ENCODE measurements around the gene PM20D1.
"Not testable (repeated sequence)": the region's sequence is repeated elsewhere in the genome, so short reads cannot be mapped to it uniquely, and the experiment has no call there.

PM20D1 gene

DNA sequence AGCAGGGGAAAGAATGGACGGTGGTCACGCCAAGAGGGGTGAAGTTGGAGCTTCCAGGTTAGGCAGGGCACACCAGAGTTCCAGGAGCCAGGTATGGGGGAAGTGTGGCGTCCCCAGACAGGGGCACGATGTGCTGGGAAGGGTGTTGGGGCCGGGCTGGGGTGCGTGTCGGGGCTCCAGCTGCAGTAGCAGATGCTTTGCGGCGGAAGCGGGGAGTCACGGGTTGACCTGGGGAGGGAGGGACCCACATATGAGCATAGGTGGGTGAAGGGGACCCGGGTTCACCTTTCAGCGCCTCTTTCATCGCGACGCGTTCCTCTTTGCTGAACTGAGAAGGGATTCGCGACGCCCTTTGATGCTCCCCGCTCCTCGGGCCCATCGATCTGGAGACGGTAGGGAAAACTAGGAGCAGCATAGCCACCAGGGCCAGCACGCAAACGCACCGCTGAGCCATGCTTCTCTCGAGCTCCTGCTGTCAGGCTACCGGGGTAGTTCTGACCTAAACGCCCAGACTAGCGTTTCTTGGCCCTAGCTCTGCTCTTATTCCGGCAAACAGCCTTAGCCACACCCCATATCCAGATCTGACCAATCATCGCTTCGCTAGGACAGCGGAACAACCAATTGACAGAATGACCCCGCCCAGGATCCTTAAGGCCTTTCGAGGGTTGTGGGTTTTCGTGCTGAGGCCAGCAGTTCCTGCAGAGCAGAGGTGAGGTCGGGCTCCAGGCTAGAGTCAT is at the start of gene PM20D1:
Gene PM20D1 (minus strand): TSS at position 514 of the 737 bp plus-strand sequence. CDS start 60 bp downstream, at position 454.
- peak; percentile 73 to 79 for DNase-seq

DNA sequence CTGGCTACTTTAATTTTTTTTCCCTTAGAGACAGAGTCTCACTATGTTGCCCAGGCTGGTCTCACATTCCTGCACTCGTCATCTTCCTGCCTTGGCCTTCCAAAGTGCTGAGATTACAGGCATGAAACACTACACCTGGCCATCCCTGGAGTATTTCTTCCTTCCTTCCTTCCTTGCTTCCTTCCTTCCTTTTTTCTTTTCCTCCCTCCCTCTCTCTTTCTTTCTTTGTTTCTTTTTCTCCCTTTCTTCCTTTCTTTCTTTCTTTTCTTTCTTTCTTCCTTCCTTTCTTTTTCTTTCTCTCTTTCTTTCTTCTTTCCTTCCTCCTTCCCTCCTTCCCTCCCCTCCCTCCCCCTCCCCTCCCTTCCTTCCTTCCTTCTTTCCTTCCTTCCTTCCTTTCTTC is 46.4 kb upstream of the PM20D1 start:
- no peak for DNase-seq

DNA sequence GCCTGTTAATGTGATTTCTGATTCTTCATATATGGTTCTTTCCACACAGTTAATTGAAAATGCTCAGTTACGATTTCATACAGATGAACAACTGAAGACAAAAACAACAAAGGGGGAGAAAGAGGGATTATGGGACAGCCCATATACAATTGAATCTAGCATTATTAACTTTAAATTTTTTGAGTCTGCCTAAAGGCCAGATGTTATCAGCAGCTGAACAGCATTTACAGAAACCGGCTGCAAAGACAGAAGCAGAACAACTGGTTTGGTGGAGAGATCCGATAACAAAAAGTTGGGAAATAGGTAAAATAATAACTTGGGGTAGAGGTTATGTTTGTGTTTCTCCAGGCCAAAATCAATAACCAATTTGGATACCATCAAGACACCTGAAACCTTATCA is 44.2 kb upstream of the PM20D1 start:
- DNase-seq: not testable (repeated sequence)

GRCh38 chr1:205892175-205892574 is 42.2 kb upstream of the PM20D1 start:
- not testable (repeated sequence) for DNase-seq

DNA sequence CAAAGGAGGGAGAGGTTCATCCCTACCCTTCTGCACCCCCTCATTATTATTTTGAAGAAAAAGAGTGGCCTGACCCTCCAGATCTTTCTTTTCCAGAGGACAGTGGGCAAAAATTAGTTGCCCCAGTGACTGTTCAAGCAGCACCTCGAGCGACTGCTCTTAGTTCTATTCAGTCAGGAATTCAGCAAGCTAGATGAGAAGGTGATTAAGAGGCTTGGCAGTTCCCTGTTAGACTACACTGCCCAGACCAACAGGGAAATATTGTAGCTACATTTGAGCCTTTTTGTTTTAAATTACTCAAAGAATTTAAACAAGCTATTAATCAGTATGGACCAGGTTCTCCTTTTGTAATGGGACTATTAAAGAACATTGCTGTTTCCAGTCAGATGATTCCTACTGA is 41.5 kb upstream of the PM20D1 start:
- DNase-seq: not testable (repeated sequence)

DNA sequence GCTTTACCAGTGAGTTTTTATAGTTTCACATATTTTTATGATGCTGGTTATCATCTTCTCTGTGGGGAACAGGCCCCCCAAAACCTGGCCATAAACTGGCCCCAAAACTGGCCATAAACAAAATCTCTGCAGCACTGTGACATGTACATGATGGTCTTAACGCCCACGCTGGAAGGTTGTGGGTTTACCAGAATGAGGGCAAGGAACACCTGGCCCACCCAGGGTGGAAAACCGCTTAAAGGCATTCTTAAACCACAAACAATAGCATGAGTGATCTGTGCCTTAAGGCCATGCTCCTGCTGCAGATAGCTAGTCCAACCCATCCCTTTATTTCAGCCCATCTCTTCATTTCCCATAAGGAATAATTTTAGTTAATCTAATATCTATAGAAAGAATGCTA is 40.7 kb upstream of the PM20D1 start:
- not testable (repeated sequence) for DNase-seq

- not testable (repeated sequence) for DNase-seq
Measured at GRCh38 chr1:205889706-205890105, 39.8 kb upstream of the PM20D1 start.

- not testable (repeated sequence) for DNase-seq
Measured at GRCh38 chr1:205889006-205889405, 39.1 kb upstream of the PM20D1 start.

DNA sequence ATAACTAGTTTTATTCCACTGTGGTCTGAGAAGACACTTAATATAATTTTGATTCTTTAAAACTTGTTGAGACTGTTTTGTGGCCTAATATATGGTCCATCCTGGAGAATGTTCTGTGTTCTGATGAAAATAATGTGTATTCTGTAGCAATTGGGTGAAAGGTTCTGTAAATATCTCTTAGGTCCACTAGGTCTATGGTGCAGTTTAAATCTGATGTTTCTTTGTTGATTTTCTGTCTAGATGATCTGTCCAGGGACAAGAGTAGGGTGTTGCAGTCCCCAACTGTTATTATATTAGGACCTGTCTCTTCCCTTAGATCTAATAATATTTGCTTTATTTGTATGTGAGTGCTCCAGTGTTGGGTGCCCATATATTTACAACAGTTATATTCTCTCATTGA is 33.9 kb upstream of the PM20D1 start:
- DNase-seq: no peak

DNA sequence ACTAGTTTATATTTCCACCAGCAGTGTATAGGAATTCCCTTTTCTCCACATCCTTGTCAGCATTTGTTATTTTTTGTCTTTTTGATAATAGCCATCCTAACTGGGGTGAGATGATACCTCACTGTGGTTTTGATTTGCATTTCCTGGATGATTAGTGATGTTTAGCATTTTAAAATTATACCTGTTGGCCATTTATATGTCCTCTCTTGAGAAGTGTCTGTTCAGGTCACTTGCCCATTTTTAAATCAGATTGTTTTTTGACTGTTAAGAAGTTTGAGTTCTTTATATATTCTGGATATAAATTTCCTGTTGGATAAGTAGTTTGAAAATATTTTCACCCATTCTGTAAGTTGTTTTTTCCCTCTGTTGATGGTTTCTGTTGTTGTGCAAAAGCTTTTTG is 31.0 kb upstream of the PM20D1 start:
- DNase-seq: no peak

GRCh38 chr1:205879974-205880373 is 30.0 kb upstream of the PM20D1 start:
- no peak for DNase-seq

GRCh38 chr1:205878026-205878425 is 28.1 kb upstream of the PM20D1 start:
- DNase-seq: no peak

GRCh38 chr1:205873148-205873547 is 23.2 kb upstream of the PM20D1 start:
- DNase-seq: not testable (repeated sequence)

GRCh38 chr1:205870236-205870635 is 20.3 kb upstream of the PM20D1 start:
- DNase-seq: no peak

DNA sequence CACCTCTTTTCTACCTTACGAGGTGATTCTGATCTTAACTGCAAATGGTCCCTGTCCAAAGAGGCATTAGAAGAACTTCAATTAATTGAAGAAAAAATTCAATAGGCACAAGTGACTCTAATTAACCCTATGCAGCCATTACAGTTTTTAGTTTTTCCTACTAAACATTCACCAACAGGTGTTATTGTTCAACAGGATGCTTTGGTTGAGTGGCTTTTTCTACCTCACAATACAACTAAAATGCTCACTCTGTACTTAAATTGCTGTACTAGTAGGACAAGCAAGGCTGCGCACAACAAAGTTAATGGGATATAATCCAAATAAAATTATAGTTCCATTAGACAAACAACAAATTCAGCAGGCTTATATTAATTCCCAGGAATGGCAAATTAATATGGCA is 11.6 kb upstream of the PM20D1 start:
- no peak for DNase-seq

- no peak for DNase-seq
Measured at GRCh38 chr1:205858141-205858961, 8.4 kb upstream of the PM20D1 start.

DNA sequence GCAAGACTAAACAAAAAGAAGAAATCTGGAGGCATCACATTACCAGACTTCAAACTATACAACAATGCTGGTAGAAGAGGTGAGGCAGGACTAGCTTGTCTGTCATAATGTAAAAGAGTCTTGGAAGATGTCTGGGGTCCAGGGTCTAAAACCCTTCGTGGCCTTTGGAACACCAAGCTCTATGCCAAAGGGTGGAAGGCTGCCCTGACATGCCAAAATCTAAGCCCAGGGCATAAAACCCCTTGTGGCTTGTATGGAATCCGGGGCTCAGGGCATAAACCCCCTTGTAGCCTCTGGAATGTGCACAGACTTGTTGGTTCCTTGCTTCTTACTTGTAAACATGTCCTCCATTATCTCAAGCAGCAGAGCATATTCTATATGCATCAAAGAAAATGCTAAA is 7.6 kb upstream of the PM20D1 start:
- DNase-seq: not testable (repeated sequence)

- no peak for DNase-seq
Measured at GRCh38 chr1:205856433-205856832, 6.5 kb upstream of the PM20D1 start.

DNA sequence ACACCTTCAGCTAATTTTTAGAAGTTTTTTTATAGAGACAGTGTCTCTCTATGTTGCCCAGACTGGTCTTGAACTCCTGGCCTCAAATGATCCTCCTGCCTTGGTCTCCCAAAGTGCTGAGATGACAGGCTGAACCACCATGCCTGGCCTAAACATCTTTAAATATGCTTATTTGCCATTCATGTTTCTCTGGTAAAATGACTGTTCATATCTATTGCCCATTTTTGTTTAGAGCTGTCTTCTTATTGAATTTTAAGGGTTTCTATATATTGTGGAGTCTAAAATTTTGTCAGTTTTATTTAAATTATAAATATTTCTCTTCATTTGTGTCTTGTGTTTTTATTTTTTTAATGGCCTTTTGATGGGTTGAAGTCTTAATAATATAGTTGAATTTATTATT is 3.0 kb upstream of the PM20D1 start:
- no peak for DNase-seq

DNA sequence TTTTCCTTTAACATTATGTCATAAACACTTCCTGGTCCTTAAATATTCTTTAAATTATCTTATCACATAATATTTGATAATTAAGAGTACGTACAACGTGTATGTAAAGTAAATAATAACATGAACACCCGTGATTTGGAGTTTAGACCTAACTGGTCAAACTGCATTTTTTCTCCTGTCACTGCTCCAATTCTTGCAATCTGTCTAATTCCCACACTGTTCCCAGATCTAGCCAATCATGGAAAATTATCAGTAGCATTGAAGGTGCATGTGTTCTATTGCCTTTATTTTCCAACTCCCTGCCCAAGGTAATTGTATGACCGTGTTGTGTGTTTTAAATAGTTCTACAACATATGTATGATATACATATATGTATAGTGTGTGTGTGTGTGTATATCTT is 2.1 kb upstream of the PM20D1 start:
- no peak for DNase-seq

GRCh38 chr1:205843036-205843859 is 6.7 kb downstream of the PM20D1 start:
- DNase-seq: no peak

- DNase-seq: no peak
Measured at GRCh38 chr1:205842229-205842628, 7.7 kb downstream of the PM20D1 start.
